Kidney epithelial cell (primary cell): ENCODE measurements around the gene ERC2. TPM values are rescaled to one million over a fixed set of nuclear protein-coding genes. Genes with fewer than 3 reads are reported as not detected.

Experiments
- DNase-seq: peaks from one replicate; pipeline ENCODE4 v3.0.0-alpha.2; 2010; ENCODE audit warnings: low read depth
- H3K27me3 ChIP-seq: 2 replicates; pipeline ENCODE4 v1.6.0; 2011; ENCODE audit warnings: low read length; ENCODE audit not compliant: control insufficient read depth, insufficient read depth
- H3K36me3 ChIP-seq: 2 replicates; pipeline ENCODE4 v1.5.1; 2011; ENCODE audit warnings: low read length; ENCODE audit not compliant: control insufficient read depth, insufficient read depth
- H3K4me3 ChIP-seq: 2 replicates; pipeline ENCODE4 v1.5.1; 2011; ENCODE audit warnings: low read depth, mild to moderate bottlenecking, control low read depth, low read length
- total RNA-seq: library from RNA; depleted of rRNA; stranded (reverse); fragments of >200 nt; gene quantifications from 2 replicates; pipeline ENCODE4 v1.2.3, GENCODE V29; 2015
- TF ChIP-seq, protein P1 (sequence below): IDR thresholded peaks from 2 replicates; pipeline ENCODE4 v1.5.1; 2011; ENCODE audit warnings: mild to moderate bottlenecking, moderate library complexity, low read length, control low read depth, inconsistent platforms; ENCODE audit not compliant: insufficient read depth, poor library complexity, severe bottlenecking

The ERC2 gene
- total RNA-seq, 1 donor from 2014 or later: 17.0 TPM

DNA sequence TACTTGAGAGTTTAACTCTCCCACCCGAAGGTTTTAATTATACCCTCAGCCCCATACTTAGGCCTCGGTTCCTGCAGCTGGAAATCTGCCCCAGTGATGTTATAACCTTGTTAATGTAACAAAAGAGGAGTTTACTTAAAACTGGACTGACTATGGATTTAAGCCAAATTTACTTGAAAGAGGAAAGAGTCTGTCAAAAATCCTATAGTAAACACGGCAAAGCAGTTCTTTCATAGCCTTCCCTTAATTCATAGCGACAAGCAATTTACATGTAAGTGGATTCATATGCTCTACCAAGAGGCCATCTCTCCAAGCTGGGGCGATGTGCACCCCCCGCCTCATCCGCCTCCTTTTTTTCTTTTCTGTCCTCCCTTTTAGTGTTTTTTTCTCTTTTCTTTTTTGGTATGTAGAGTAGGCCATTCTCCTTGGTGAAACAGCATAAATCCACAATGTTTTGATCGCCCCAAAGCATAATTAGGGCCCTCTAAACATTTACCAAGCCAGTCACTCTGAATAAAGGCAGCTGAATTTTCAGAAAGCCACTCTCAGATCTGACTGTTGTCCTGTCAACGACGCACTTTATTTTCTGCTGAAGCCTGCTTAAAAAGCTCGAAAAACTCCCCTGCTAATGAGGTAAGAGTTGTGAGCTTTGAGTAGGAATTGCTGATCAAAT lies 608.1 kb downstream of the ERC2 start:
- Histone ChIP-seq H3K36me3 (no peaks in the 10 kb centered on the region), H3K27me3 (no peaks in the 10 kb centered on the region), H3K4me3 (no peak overlapping the region)
- DNase-seq: no peak
- TF ChIP-seq, protein P1, sequence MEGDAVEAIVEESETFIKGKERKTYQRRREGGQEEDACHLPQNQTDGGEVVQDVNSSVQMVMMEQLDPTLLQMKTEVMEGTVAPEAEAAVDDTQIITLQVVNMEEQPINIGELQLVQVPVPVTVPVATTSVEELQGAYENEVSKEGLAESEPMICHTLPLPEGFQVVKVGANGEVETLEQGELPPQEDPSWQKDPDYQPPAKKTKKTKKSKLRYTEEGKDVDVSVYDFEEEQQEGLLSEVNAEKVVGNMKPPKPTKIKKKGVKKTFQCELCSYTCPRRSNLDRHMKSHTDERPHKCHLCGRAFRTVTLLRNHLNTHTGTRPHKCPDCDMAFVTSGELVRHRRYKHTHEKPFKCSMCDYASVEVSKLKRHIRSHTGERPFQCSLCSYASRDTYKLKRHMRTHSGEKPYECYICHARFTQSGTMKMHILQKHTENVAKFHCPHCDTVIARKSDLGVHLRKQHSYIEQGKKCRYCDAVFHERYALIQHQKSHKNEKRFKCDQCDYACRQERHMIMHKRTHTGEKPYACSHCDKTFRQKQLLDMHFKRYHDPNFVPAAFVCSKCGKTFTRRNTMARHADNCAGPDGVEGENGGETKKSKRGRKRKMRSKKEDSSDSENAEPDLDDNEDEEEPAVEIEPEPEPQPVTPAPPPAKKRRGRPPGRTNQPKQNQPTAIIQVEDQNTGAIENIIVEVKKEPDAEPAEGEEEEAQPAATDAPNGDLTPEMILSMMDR: no peak

DNA sequence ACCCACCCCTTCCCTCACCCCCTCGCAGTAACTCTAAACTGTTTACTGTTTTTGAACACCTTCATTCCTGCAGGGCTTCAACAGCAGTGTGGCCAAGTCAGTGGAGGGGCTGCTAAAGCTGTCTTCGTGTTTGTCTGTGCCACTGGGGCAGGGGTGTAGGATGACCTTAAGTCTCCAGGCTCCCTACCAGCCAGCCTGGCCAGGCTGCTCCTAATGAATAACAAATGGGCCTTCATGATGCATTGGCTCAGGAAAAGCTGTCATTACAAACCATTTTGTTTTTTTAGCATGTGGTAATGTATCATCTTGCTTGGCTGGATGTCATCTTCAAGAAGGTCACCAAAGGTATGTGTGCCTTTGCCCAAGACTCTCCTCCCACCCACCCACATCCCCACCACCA lies 609.0 kb downstream of the ERC2 start:
- TF ChIP-seq, protein P1: no peak
- Histone ChIP-seq H3K4me3 (no peak overlapping the region), H3K27me3 (no peaks in the 10 kb centered on the region), H3K36me3 (no peaks in the 10 kb centered on the region)
- DNase-seq: no peak

- H3K36me3 ChIP-seq: no peaks in the 10 kb centered on the region
- no peaks in the 10 kb centered on the region for H3K27me3 ChIP-seq
- no peak for DNase-seq
- TF ChIP-seq, protein P1: no peak
- H3K4me3 ChIP-seq: no peak overlapping the region
These were observed 609.5 kb downstream of the ERC2 start for GRCh38 chr3:55858727-55859126.

DNA sequence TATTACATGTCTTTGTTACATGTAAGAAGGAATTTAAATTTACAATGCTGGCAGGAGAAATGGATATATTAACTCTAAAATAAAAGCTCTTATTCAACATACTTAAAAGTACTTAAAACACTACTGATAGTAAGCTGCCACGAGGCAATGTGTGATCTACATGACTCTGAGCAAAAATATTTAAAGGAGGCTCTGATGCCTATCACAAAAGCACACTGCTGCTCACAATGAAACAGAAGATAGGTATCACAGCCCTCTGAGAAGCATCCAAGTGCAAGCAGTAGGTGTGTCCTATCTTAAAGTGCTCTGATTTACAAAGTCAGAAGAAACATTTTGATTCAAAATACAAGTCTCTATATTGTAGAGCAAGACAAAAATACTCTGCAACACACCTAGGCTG lies 610.0 kb downstream of the ERC2 start:
- DNase-seq: no peak
- Histone ChIP-seq H3K4me3 (no peak overlapping the region), H3K36me3 (no peaks in the 10 kb centered on the region), H3K27me3 (no peaks in the 10 kb centered on the region)
- TF ChIP-seq, protein P1: no peak

DNA sequence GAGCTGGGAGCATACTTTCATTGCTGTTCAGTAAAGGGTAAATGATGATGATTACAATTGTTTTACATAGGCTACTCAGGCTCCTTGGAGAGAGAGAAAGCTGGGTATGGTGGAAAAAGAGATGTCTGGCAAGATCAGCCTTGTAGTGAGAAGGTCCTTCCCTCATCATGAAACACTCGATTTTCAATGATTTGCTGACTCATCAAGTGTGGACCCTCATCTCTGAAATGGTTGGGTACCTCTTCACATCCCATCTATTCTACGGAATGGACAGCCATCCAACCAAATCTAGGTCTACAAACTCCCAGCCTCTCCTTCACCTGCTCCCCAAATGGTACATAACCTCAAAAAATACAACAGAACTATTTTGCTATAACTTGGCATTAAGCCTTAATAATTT lies 610.6 kb downstream of the ERC2 start:
- TF ChIP-seq, protein P1: no peak
- no peak overlapping the region for H3K4me3 ChIP-seq
- no peak for DNase-seq
- no peaks in the 10 kb centered on the region for H3K36me3 ChIP-seq
- H3K27me3 ChIP-seq: no peaks in the 10 kb centered on the region

DNA sequence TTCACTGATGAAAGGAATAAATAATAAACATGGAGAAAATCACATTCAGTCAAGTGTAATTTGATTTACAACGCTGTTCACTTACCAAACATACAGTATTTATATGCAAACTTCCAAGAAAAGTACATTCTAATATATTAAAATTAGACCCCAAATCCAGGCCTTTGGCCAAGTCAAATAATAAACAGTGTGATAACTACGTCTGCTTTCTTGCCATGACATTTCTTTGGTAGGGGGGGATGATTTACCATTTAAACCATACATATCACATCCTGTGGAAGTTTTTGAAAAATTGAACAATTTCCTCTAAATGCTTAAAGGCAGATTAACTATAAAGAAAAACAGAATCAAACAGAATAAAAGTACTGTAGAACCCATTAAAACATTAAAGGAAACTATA lies 613.0 kb downstream of the ERC2 start:
- Histone ChIP-seq H3K36me3 (no peaks in the 10 kb centered on the region), H3K27me3 (no peaks in the 10 kb centered on the region), H3K4me3 (no peak overlapping the region)
- DNase-seq: no peak
- TF ChIP-seq, protein P1: no peak
